Stimulated activated CD4-positive, alpha-beta T cell treated with anti-CD3 and anti-CD28 coated beads, TNF-alpha, amount 100 ng/mL, for 4 hours (primary cell): Measurements from ENCODE around the gene ARHGAP15.

Experiments
- DNase-seq, 3 experiments: peaks; one replicate each; pipeline ENCODE4 v3.0.0-alpha.2; 2020; ENCODE audit warnings: low read depth in 3 of 3

The ARHGAP15 gene

GRCh38 chr2:143717053-143717452 is 587.8 kb downstream of the ARHGAP15 start:
- no peak for DNase-seq

DNA sequence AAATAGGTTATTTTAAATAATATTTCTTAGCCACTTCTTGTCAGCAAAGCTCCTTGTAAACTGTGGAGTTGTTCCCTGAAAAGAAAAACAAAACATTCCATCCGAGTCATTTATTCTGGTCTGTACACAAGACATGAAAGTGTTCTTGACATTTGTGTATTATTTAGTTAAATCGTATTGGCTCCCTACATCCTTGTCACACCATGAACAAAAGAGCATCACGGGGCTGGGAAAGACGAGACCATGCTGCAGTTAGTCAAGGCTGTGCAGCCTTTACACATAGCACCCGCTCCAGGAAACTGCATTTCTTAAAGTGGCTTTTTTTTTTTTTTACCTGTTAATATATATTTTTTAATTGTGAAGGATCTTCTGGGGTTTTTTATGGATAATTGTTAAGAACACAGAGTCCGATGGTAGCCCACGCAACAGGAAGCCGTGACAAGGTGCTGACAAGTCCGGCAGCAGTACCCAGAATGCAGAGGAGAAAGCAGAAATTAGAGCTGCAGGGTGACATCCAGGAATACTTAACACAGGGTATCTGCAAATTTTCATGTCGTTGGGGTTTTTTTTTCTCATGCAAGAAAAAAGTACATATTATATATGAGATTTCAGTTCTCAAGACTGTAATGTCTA is 588.4 kb downstream of the ARHGAP15 start:
- DNase-seq: no peak

- no peak for DNase-seq
These were observed 589.5 kb downstream of the ARHGAP15 start for GRCh38 chr2:143718745-143719144.

GRCh38 chr2:143719406-143719805 is 590.2 kb downstream of the ARHGAP15 start:
- no peak for DNase-seq

- DNase-seq: no peak
These were observed 591.0 kb downstream of the ARHGAP15 start for GRCh38 chr2:143720095-143720664.

DNA sequence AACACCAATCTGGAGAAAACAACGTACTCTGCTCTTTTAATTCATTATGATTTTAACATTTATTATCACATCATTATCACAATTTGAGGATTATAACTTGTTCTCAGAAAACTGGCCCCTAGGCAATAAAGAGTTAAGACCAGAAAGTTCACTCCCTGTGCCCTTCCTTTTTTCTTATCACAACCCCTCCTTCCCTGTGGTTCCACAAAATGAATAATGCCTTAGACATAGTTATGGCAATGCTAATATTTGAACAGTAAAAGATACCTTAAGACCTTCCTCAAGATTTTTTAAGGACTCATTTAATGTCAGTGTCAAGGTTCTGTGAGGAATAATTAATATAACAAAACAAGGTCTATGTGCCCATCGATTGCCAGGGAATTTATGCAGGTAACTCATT is 596.2 kb downstream of the ARHGAP15 start:
- DNase-seq: no peak

DNA sequence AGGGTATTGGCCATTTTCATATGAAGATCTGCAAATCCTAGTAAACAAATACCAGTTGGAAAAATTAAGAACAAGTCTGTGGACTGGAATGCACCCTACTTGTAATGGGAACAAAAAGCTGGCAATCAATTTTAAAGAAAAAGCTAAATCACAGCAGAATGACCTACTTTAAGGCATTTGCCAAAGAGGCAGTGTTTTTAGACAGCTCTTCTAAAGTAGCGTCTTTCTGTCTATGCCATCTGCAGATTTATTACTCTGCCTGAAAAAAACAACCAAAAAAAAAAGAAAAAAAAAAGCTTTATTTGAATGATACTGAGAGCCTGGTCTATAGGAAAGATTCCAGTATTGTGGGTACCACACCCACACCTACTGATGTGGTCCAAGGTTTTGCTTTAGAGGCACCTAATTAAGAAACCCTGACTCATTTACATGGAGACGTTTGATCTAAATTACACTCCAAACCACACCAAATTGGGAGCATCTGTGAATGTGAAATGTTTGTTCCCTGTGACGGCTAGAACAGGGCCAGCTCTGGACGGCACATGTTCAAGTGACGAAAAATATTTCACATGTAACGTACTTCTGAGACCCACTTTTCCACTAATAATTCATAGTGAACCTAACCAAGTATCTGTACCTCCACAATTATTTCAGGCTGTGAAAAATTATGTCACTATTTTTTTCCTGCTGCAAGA is 597.1 kb downstream of the ARHGAP15 start:
- DNase-seq: no peak

GRCh38 chr2:143728498-143728897 is 599.3 kb downstream of the ARHGAP15 start:
- DNase-seq: no peak

DNA sequence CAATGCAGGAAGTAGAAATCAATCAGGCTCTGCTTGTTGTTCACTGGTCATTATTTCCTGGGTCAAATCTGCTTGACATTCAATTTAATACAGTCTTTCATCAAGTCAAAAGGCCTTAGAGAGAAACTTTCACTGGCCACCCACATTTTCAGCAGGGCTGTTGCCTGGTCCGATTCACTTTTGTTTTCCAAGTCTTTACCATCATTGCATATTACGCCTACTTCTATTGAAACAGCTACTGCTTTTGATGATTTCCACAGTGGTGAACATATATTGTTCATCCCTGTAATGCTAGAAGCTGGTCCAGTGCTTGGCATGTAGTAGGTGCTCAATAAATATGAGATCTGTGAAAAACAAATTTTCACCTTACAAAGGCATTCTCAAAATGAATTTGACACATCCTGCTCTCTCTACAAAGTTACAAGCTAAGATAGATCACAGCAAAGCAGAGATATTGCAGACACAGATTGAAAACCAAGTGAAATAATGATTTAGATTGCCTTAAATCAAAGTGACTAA is 600.1 kb downstream of the ARHGAP15 start:
- no peak for DNase-seq

DNA sequence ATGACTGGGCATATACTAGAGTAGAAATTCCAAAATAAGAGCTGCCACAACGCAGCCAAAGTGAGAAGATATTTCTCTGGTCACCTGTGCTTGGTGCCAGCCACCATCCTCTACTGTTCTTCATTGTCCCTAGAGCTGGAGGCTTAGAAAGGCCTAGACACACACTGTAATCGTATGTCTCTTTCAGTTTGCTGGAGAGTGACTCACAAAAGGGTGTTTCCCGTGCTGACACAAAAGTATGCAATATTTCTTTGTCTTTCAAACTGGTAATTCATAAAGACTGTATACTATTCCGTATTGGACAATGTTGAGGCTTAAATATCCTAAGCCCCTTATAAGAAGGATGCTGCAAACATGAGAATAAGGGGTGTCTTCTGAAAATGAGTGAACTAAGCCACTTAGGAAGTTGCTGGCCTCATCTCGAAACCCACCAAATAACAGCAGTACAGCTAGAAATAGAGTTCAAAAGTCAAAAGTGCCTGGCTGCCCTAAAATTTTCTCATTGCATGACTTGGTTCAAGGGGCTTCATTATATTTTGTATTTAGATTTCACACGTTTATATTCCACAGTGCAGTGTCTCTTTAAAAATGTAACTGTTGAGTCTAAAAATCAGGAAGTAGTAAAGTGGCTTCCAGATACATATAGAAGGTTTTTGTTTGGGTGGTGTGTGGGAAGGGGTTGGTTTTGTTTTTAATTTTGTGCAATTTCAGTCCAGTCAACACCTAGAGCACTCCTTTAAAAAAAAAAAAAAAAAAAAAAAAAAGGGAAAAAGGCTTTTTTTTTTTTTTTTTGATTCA is 601.1 kb downstream of the ARHGAP15 start:
- no peak for DNase-seq

GRCh38 chr2:143730953-143731260 is 601.7 kb downstream of the ARHGAP15 start:
- no peak for DNase-seq

- DNase-seq: no peak
These were observed 602.9 kb downstream of the ARHGAP15 start for GRCh38 chr2:143732076-143732475.

GRCh38 chr2:143732871-143733270 is 603.7 kb downstream of the ARHGAP15 start:
- DNase-seq: no peak

- no peak for DNase-seq
These were observed 605.3 kb downstream of the ARHGAP15 start for GRCh38 chr2:143734507-143734906.

- no peak for DNase-seq
These were observed 607.7 kb downstream of the ARHGAP15 start for GRCh38 chr2:143736904-143737303.

DNA sequence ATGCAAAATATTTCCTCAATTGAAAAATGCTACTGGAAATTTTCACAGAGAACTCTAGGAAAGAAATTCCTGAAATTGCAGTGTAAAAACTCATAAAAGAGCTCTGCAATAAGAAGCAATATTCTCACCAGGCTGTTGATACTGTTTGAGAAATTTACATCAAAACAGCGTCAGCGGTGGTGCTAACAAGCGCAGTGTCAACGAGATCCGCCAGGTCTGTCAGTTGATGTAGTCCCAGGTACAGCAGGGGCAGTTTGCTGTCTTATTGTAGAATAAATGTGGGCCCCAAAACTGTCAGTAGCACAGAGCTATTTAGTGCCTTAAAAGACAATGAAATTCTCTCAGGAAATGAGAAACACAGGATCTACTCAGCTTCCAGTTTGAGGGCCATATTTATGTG is 611.2 kb downstream of the ARHGAP15 start:
- DNase-seq: no peak

DNA sequence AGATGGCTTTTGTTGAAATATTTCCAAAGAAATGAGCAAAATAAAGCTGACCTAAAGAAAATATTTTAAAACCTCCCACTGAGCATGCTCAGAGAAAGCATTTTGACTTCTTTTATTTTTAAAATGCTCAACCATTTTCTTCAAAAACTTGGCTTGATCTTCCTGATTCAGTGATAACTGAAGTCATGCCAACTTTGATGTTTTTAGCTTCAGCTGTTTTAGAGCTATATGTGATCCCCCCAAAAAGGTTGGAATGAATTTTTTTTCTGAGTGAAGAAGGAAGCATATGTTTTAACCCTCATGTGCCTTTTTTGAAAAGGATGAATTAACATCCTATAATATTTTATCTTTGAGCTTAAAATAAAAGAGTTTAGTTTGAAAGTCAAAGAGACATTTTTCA is 612.0 kb downstream of the ARHGAP15 start:
- no peak for DNase-seq

DNA sequence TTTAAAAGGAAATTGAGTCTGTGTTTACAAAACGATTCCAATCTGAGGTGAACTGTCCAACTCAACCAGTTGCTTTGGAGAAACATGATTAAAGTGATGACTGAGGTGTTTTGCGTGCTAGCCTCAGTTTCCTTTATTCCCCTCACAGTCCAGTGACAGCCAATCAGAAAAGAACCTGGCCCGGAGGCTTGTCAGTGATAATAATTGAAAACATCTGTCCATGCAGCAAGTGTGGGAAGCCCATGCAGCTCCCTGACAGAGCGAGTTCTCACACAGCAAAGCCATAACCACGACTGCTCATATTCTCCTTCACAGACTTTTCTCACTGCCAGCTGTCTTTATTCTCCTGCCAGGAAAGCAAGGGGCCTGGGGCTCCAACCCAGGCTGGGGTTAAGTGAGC is 613.4 kb downstream of the ARHGAP15 start:
- DNase-seq: no peak

- DNase-seq: no peak
These were observed 614.9 kb downstream of the ARHGAP15 start for GRCh38 chr2:143744114-143744513.

DNA sequence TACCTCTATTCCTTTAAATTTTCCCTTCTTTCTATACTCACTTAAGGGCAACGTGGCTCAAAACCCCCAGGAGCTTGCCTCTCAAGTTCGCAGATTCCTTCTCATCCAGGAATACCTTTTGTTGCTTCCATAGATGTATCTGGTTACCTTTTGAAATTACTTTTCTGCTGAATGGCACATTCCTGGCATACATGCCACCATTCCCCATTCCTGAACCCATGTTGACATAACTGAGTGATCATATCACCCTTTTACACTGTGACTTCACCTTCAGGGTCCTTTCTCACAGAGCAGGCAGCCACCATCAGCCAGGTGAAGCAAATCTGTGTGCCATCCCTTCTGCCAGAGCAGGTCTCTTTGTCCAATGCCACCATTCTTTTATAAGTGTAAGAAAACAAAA is 615.8 kb downstream of the ARHGAP15 start:
- no peak for DNase-seq

DNA sequence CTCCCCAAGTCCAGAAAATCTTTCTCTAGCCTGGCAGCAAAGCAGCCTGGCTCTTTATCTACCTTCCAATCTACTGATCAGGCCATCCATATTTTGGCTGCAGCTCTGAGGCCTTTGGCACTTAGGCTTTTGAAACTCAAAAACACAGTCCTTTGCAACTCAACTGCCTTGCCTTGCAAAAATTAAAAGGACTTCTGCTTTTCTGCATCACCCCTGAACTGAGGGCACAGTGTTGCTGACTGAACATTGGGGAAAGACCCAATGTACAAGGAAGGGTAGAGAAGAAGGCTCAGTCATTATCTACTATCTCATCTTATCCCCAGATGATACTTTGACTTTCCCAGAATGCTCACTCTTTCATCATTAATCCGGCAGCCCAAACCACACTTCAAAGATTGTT is 625.5 kb downstream of the ARHGAP15 start:
- no peak for DNase-seq

DNA sequence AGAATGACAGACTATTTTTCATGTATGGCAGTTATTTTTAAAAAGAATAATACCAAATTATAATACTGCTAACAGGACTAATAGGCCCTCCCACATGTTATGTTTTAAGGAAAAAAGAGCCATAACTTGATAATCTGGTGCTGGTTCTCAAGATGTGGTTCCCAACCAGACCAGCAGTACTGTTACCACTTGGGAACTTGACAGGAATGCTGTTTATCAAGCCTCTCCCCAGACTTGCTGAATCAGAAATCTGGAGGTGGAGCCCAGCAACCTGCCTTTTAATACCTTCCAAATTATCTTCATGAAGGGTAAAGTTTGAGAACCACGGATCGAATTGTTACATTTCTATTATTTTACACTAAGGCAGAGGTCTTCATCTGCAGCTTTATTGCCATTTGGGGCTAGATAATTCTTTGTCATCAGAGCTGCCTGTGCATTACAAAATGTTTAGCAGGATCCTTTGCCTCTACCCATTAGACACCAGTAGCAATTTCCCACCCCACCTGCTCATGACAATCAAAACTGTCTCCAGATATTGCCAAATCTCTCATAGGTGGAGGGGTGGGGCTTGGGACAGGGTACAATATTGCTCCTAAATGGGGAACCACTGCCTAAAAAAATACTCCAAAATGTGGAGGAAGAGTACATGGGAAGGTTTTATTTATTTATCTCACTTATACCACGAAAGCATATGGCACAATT is 629.6 kb downstream of the ARHGAP15 start:
- DNase-seq: no peak
